ENCODE measurements around the gene POU2F3. TPM values are rescaled to one million over a fixed set of nuclear protein-coding genes. Genes with fewer than 3 reads are reported as not detected.

POU2F3 gene
- total RNA-seq, 1 experiment from 2014 or later = 0.62 TPM

DNA sequence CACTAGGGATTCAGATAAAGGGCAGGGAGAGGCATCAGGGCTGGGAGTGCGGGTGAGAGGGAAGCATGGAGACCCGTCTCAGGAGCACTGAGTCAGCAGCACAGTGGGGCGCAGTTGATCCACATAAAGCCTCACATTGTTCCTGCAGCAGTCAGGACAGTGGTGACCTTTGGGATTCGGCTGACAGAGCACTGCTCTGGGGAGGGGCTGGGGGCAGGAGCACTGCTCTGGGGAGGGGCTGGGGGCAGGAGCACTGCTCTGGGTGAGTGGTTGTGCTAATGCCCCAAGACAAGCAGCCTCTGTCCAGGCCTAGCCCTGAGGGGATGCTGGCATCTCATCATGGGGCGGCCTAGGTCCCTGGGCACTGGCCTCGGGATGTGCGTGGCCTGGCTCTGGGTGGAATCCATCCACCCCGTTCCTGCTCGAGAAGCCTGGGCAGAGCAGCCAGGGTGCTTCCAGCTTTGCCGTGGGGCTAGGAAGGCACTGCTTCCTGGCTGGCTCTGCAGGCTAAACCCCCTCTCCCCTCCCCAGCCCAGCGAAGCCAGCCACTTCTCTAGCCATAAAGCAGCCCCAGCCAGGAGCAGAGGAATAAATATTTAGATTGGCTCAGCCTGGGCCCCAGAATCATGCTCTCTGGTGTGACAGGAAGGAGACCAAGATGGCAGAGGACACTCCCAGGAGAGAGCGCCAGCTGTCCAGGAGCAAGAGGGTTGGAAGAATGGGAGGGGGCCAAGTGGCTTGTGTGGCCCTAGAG is 21.8 kb upstream of the POU2F3 start:
- Histone ChIP-seq H2AFZ (ENCODE audit: low read length) (no peak overlapping the region), H3F3A (ENCODE audit: low read length, unreplicated experiment) (no peaks in the 10 kb centered on the region), H3K9me2 (replicated peaks; ENCODE audit: low read length) (no peaks in the 10 kb centered on the region), H3K27me3 (ENCODE audit: low read length) (no peaks in the 10 kb centered on the region), H3K27ac (ENCODE audit: low read length) (no peak overlapping the region), H3K4me1 (ENCODE audit: insufficient read depth, low read length) (peaks cover 36% of the 10 kb centered on the region), H3K36me3 (ENCODE audit: low read depth, low read length) (peaks cover 10% of the 10 kb centered on the region), H3K79me2 (ENCODE audit: low read length) (peaks cover 29% of the 10 kb centered on the region), H3K4me2 (ENCODE audit: low read length) (no peak overlapping the region), H3K9ac (ENCODE audit: low read length) (no peak overlapping the region), H3K9me3 (ENCODE audit: low read length) (no peaks in the 10 kb centered on the region), H3K4me3 (ENCODE audit: low read length) (no peak overlapping the region), H4K20me1 (ENCODE audit: low read length) (peaks cover 16% of the 10 kb centered on the region; the same call in 1 of the 2 replicates)
- no peak for ATAC-seq
- TF ChIP-seq, protein P1, sequence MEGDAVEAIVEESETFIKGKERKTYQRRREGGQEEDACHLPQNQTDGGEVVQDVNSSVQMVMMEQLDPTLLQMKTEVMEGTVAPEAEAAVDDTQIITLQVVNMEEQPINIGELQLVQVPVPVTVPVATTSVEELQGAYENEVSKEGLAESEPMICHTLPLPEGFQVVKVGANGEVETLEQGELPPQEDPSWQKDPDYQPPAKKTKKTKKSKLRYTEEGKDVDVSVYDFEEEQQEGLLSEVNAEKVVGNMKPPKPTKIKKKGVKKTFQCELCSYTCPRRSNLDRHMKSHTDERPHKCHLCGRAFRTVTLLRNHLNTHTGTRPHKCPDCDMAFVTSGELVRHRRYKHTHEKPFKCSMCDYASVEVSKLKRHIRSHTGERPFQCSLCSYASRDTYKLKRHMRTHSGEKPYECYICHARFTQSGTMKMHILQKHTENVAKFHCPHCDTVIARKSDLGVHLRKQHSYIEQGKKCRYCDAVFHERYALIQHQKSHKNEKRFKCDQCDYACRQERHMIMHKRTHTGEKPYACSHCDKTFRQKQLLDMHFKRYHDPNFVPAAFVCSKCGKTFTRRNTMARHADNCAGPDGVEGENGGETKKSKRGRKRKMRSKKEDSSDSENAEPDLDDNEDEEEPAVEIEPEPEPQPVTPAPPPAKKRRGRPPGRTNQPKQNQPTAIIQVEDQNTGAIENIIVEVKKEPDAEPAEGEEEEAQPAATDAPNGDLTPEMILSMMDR (conservative IDR thresholded peaks at IDR 0.05; ENCODE audit: low read depth, low read length) = no peak
- TF ChIP-seq EZH2phosphoT487 (IDR thresholded peaks at IDR 0.05; ENCODE audit: borderline replicate concordance, low read length) (no peak), EZH2 (IDR thresholded peaks at IDR 0.05; ENCODE audit: low read length, unreplicated experiment) (no peak)
- intact Hi-C loops (cut with micrococcal nuclease) = no loop called here
- POLR2A ChIA-PET (ENCODE audit: unreplicated experiment) = no interaction called here
- DNase-seq = no peak
- BruUV-seq (replicated peaks) = no TSS peak
- CTCF ChIA-PET = no interaction called here

DNA sequence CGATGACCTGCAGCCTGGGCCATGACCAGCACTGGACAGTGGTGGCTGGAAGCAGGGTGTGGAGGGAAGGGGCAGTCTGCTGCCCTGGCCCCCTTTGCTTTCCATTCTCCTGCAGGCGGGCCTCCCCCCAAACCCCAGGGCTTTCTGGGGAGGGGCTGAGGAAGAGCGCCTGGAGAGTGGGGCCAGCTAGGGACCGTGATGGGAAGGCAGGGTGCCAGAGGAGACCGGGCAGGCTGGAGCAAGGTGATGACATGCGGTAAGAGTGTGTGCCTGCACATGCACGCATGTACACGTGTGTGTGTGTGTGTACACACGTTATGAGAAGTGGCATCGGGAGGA is 21.3 kb upstream of the POU2F3 start:
- H2AFZ ChIP-seq (ENCODE audit: low read length) = no peak overlapping the region
- H3K4me3 ChIP-seq (ENCODE audit: low read length) = no peak overlapping the region
- H3K36me3 ChIP-seq (ENCODE audit: low read depth, low read length) = peaks cover 10% of the 10 kb centered on the region
- H3K79me2 ChIP-seq (ENCODE audit: low read length) = peaks cover 23% of the 10 kb centered on the region
- no peaks in the 10 kb centered on the region for H3K9me3 ChIP-seq (ENCODE audit: low read length)
- ChIA-PET POLR2A (ENCODE audit: unreplicated experiment) (no interaction called here), CTCF (no interaction called here)
- peaks cover 30% of the 10 kb centered on the region for H3K4me1 ChIP-seq (ENCODE audit: insufficient read depth, low read length)
- no peaks in the 10 kb centered on the region for H3K9me2 ChIP-seq (replicated peaks; ENCODE audit: low read length)
- ATAC-seq = no peak
- TF ChIP-seq EZH2 (IDR thresholded peaks at IDR 0.05; ENCODE audit: low read length, unreplicated experiment) (no peak), EZH2phosphoT487 (IDR thresholded peaks at IDR 0.05; ENCODE audit: borderline replicate concordance, low read length) (no peak)
- TF ChIP-seq, protein P1 (conservative IDR thresholded peaks at IDR 0.05; ENCODE audit: low read depth, low read length) = no peak
- DNase-seq = no peak
- no peak overlapping the region for H3K27ac ChIP-seq (ENCODE audit: low read length)
- intact Hi-C loops (cut with micrococcal nuclease) = no loop called here
- no peak overlapping the region for H3K4me2 ChIP-seq (ENCODE audit: low read length)
- no peaks in the 10 kb centered on the region for H3K27me3 ChIP-seq (ENCODE audit: low read length)
- H3K9ac ChIP-seq (ENCODE audit: low read length) = no peak overlapping the region
- no peaks in the 10 kb centered on the region for H3F3A ChIP-seq (ENCODE audit: low read length, unreplicated experiment)
- H4K20me1 ChIP-seq (ENCODE audit: low read length) = peaks cover 15% of the 10 kb centered on the region; the same call in 1 of the 2 replicates
- no TSS peak for BruUV-seq (replicated peaks)

DNA sequence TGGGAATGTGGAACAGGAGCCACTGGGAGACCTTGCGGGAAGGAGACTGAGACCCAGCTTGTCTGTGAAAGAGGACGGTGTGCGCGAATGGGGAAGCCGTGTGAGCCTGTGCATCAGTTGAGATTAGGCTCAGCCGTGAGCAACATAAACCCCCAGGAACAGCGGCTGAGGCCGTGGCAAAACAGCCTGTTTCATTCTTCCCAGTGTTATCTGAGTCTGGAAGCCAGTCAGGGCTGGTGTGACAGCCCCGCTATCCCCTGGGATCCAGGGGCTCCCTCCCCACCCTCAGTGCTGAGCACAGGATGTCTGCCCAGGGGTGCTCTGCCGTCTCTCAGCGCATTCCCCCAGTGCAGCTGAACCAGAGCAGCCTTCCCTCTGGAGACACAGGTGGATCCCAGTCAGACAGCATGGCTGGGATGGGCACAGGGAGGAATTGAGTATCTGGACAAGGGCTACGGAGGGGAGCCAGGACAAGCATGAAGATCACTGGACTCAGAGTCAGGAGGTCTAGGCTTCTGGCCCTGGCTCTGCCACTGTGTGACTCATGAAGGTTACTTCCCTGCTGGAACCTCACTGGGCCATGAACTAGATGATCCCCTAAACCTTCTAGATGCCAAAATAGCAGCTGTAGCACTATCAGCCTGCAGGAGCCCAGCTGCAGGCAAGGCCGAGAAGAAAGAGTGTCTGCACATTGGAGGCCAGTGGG is 20.6 kb upstream of the POU2F3 start:
- intact Hi-C loops (cut with micrococcal nuclease) = no loop called here
- H3K4me2 ChIP-seq (ENCODE audit: low read length) = no peak overlapping the region
- TF ChIP-seq EZH2 (IDR thresholded peaks at IDR 0.05; ENCODE audit: low read length, unreplicated experiment) (no peak), EZH2phosphoT487 (IDR thresholded peaks at IDR 0.05; ENCODE audit: borderline replicate concordance, low read length) (no peak)
- TF ChIP-seq, protein P1 (conservative IDR thresholded peaks at IDR 0.05; ENCODE audit: low read depth, low read length) = no peak
- no peaks in the 10 kb centered on the region for H3F3A ChIP-seq (ENCODE audit: low read length, unreplicated experiment)
- ChIA-PET POLR2A (ENCODE audit: unreplicated experiment) (no interaction called here), CTCF (no interaction called here)
- no peak overlapping the region for H3K4me3 ChIP-seq (ENCODE audit: low read length)
- peaks cover 16% of the 10 kb centered on the region for H3K79me2 ChIP-seq (ENCODE audit: low read length)
- peaks cover 4% of the 10 kb centered on the region for H3K36me3 ChIP-seq (ENCODE audit: low read depth, low read length)
- no peaks in the 10 kb centered on the region for H3K9me3 ChIP-seq (ENCODE audit: low read length)
- no peak for ATAC-seq
- peaks cover 24% of the 10 kb centered on the region for H3K4me1 ChIP-seq (ENCODE audit: insufficient read depth, low read length)
- H3K27ac ChIP-seq (ENCODE audit: low read length) = no peak overlapping the region
- no peak overlapping the region for H3K9ac ChIP-seq (ENCODE audit: low read length)
- no peaks in the 10 kb centered on the region for H3K9me2 ChIP-seq (replicated peaks; ENCODE audit: low read length)
- H3K27me3 ChIP-seq (ENCODE audit: low read length) = no peaks in the 10 kb centered on the region
- BruUV-seq (replicated peaks) = no TSS peak
- no peak overlapping the region for H2AFZ ChIP-seq (ENCODE audit: low read length)
- peaks cover 8% of the 10 kb centered on the region; the same call in 1 of the 2 replicates for H4K20me1 ChIP-seq (ENCODE audit: low read length)
- DNase-seq = no peak
